Lung microvascular endothelial cell (primary cell): ENCODE data around the gene TRA2A. TPM values are rescaled to one million over a fixed set of nuclear protein-coding genes. Genes with fewer than 3 reads are reported as not detected.

ENCODE experiments used
- DNase-seq, 2 donors: peaks; one replicate each; pipeline versions ENCODE4 v3.0.0 to v3.0.0-alpha.2; 2010; ENCODE audit warnings: low read depth in 2 of 2
- total RNA-seq: library from RNA; depleted of rRNA; stranded (reverse); fragments of >200 nt; gene quantifications from 2 replicates; pipeline ENCODE4 v1.2.1, GENCODE V29; 2014

The TRA2A gene
- total RNA-seq, 1 donor from 2014 or later: 28.8 TPM

DNA sequence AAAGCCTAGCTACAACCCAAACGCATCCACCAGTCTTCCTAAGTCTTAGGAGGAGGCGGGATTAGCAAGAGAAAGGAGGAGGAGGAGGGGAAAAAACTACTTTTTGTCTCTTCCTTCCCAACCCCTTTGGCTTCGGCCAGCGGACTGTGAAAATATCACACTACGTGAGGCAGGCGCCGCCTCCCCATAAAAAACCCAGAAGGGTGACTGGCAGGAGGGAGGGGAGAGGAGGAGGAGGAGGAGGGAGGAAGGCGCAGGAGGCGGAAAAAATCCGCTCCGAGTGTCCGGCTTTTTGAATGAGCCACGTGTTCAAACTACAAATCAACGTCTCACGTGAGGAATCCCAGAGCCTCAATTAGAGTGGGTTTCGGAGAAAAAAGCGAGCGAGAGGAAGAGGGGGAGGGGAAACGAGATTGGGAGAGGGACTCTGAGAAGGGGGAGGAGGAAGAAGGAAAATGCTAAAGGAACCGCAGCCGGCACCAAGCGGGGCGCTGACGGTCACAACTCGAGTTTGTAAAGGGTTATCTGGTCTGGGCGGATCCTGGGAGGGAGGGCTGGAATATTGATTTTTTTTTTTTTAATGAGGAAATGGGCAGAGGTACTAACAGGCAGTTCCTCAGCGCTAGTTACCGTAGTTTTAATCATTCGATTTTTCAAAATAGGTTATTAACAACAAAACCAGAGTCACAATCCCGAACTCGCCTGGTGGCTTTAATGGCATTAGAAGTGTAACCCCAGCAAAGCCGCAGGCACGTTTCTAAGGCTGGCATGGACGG, 61.3 kb downstream of the TRA2A start, which contains the start of gene IGF2BP3:
Gene IGF2BP3 (minus strand): TSS at position 162 of the 776 bp plus-strand sequence. CDS start 381 bp downstream, outside the sequence.
- peak; percentile 68 to 94 for DNase-seq

- no peak for DNase-seq
Observed at GRCh38 chr7:23469961-23470250, 61.9 kb downstream of the TRA2A start.

- peak; percentile 49 to 52 for DNase-seq
Observed at GRCh38 chr7:23469150-23469960, 62.4 kb downstream of the TRA2A start.

GRCh38 chr7:23468526-23469149, 63.1 kb downstream of the TRA2A start:
- peak; percentile 29 to 32 for DNase-seq

- peak; percentile 41 to 54 for DNase-seq
Observed at GRCh38 chr7:23467806-23468525, 63.8 kb downstream of the TRA2A start.

DNA sequence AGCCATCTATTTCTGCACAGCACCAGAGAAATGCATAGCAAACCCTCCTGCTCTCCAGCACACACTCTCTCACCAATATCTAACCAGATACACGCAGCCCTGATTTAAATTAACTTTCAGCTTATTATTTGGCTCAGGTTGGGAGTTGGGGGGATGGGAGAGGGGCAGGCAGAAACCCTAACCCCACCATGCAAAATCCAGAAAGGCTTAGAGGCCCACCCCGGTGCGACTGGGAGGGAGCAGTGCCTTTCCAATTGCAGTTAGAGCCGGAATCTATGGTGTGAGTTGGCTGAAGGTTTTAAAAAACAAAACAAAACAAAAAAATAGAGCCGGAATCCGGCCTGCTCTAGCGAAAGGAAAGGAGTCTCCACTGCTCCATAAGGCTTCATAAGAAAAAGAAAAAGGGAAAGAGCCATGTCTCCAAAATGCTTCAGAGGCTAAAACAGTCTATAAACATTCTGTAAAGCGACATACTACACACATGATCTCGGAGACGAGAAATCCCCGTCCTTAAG, 64.4 kb downstream of the TRA2A start:
- peak in 1 of 2 donors; percentile 9 for DNase-seq

- DNase-seq: peak; percentile 56 to 86
Observed at GRCh38 chr7:23462846-23463245, 68.9 kb downstream of the TRA2A start.

DNA sequence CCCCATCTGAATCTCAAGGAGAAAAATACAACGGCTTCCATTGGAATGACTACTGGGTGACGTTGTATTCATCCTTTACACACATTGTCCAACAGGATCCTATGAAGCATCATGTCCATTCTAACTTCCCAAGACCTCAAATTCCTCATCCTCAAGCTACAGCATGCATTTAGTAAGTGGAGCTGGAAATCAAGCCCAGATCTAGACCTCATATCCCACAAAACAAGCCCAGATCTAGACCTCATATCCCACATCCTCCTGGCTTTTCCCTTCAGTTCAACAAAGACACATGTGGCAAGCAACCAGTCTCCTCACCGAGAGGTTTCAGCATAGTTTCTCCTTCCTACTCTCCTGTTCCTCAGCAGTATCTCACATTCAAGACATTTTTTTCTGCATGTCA, 73.7 kb downstream of the TRA2A start:
- DNase-seq: no peak

DNA sequence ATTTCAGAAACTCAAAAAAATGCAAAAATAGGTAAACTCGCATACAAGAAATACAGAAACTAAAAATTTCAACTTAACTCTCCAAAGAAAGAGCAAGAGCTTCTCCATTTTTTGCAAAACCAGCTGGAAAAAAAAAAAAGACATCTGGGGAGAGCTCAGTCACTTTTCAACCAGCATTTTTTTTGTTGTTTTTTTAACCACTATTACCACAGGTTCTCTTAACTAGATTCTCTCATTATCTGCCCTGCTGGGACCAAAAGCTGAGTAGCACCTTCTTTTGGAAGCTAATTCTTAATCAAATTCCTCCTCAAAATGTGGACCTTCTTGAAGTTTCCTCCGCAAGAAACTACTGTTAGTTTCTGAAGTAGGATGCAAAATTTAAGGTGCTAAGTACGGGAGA, 75.7 kb downstream of the TRA2A start:
- no peak for DNase-seq

DNA sequence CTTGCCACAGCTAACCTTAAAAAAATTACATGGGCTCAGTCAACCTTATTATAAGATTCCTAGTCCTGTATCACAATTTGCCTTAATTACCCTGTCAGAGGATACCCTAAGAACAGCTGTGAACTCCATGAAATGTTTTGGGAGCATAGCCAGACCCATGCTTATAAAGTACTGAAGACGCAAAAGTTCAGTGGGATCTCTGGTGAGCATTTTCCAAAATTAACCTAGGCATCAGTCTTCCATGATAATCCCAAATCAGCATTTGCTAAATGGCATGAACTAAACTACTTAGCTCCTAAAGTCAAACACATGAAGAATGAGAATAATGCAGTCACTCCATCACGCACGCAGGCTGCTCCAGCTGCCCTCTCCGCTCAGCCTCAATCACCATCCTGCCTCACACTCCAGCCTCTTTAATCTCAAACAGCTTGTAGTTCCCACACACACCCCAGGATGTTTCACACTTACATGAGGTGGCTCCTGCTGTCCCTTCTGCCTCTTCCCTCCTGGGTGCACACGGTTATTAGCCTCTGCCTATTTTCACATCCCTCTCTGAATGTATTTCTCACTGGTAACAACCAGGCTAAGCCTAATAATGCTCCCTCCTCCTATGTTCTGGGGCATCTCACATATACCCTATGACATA, 76.8 kb downstream of the TRA2A start:
- no peak for DNase-seq

Other genes with a start within 250 kb of the TRA2A start
- gene MALSU1, start 232.6 kb downstream of the TRA2A start, total RNA-seq: 46.6 and 58.5 TPM in 2 replicates
- gene IGF2BP3, start 61.5 kb downstream of the TRA2A start, total RNA-seq: 6.0 and 23.1 TPM in 2 replicates
- gene CCDC126, start 65.4 kb upstream of the TRA2A start, total RNA-seq: 13.9 and 20.8 TPM in 2 replicates
- gene FAM221A, start 148.2 kb upstream of the TRA2A start, total RNA-seq: 4.1 and 8.1 TPM in 2 replicates
- 0.20 and 0.22 TPM in 2 replicates for gene STK31, start 178.2 kb upstream of the TRA2A start, total RNA-seq